ENCODE results near the gene KRTCAP3. TPM values are rescaled to one million over a fixed set of nuclear protein-coding genes. Genes with fewer than 3 reads are reported as not detected.

KRTCAP3 gene
- total RNA-seq, 1 donor from 2014 or later, result 20.5 TPM

DNA sequence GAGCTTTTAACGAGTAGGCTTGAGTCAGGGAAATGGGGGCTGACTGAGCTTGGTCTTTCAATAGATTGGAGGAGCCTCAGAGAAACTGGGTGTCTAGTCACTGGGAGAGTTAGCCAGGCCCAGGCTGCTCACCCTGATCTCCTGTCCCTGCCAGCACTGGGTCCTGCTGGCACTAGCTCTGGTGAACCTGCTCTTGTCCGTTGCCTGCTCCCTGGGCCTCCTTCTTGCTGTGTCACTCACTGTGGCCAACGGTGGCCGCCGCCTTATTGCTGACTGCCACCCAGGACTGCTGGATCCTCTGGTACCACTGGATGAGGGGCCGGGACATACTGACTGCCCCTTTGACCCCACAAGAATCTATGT lies 720 bp downstream of the KRTCAP3 start:
- no peak overlapping the region for H3K4me3 ChIP-seq (ENCODE audit: low read depth, low read length)
- TF ChIP-seq, protein P1, sequence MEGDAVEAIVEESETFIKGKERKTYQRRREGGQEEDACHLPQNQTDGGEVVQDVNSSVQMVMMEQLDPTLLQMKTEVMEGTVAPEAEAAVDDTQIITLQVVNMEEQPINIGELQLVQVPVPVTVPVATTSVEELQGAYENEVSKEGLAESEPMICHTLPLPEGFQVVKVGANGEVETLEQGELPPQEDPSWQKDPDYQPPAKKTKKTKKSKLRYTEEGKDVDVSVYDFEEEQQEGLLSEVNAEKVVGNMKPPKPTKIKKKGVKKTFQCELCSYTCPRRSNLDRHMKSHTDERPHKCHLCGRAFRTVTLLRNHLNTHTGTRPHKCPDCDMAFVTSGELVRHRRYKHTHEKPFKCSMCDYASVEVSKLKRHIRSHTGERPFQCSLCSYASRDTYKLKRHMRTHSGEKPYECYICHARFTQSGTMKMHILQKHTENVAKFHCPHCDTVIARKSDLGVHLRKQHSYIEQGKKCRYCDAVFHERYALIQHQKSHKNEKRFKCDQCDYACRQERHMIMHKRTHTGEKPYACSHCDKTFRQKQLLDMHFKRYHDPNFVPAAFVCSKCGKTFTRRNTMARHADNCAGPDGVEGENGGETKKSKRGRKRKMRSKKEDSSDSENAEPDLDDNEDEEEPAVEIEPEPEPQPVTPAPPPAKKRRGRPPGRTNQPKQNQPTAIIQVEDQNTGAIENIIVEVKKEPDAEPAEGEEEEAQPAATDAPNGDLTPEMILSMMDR (conservative IDR thresholded peaks at IDR 0.05; ENCODE audit: low read depth, low read length), result no peak
- DNase-seq (ENCODE audit: low read depth), result no peak

DNA sequence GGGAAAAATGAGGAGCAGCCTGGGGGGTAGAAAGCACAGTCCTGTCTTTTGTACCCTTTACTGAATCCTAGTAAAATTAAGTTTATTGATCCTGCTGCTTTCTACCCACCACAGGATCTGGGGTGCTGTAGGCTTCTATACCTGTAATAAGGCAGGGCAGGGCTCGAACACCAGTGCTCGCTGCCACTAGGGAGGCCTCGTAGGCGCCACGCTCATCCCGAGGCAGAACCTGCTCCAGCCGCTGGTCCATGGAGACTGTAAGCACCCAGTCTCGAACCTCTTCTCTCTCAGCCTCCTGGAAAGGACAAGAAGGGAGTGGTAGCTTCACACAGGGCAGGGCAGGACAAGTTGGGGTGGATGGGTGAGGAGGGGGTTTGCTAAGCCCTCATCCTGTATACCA lies 3.0 kb downstream of the KRTCAP3 start:
- no peak overlapping the region for H3K4me3 ChIP-seq (ENCODE audit: low read depth, low read length)
- TF ChIP-seq, protein P1 (conservative IDR thresholded peaks at IDR 0.05; ENCODE audit: low read depth, low read length), result no peak
- DNase-seq (ENCODE audit: low read depth), result no peak

GRCh38 chr2:27445615-27446014 lies 3.4 kb downstream of the KRTCAP3 start:
- DNase-seq (ENCODE audit: low read depth), result no peak
- H3K4me3 ChIP-seq (ENCODE audit: low read depth, low read length), result no peak overlapping the region
- TF ChIP-seq, protein P1 (conservative IDR thresholded peaks at IDR 0.05; ENCODE audit: low read depth, low read length), result no peak

- no peak for DNase-seq (ENCODE audit: low read depth)
- no peak overlapping the region for H3K4me3 ChIP-seq (ENCODE audit: low read depth, low read length)
- TF ChIP-seq, protein P1 (conservative IDR thresholded peaks at IDR 0.05; ENCODE audit: low read depth, low read length), result no peak
Measured at GRCh38 chr2:27446057-27446456, 3.9 kb downstream of the KRTCAP3 start.

GRCh38 chr2:27448381-27448780 lies 6.2 kb downstream of the KRTCAP3 start:
- DNase-seq (ENCODE audit: low read depth), result no peak
- TF ChIP-seq, protein P1 (conservative IDR thresholded peaks at IDR 0.05; ENCODE audit: low read depth, low read length), result no peak
- H3K4me3 ChIP-seq (ENCODE audit: low read depth, low read length), result no peak overlapping the region

- H3K4me3 ChIP-seq (ENCODE audit: low read depth, low read length), result no peak overlapping the region
- no peak for DNase-seq (ENCODE audit: low read depth)
- TF ChIP-seq, protein P1 (conservative IDR thresholded peaks at IDR 0.05; ENCODE audit: low read depth, low read length), result no peak
Measured at GRCh38 chr2:27451095-27451494, 8.9 kb downstream of the KRTCAP3 start.

DNA sequence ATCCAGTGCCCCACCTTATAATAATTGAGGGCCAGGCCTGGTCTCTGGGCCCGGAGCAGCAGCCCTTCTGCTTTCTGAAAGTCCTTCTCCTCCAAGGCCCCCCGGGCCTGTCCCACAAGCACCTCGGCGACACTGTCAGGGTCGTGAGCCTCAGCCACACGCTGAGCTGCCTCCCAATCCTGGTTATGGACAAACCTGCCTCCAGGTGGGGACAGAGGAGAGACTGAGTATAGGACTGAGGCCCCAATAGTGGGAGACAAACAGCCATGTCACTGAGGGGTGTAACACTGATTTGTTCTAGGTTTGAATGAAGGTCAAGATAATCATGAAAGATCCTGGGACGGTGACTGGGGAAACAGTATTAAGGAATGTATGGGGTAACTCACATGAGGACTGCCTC lies 11.8 kb downstream of the KRTCAP3 start:
- TF ChIP-seq, protein P1 (conservative IDR thresholded peaks at IDR 0.05; ENCODE audit: low read depth, low read length), result no peak
- DNase-seq (ENCODE audit: low read depth), result no peak

More for the DNA sequence above, 11.8 kb downstream of the KRTCAP3 start:
- H3K4me3 ChIP-seq (ENCODE audit: low read depth, low read length), result no peak overlapping the region
